Mucosa of gallbladder (tissue), 1 donor: Measurements from ENCODE around the gene CARD19. TPM values are rescaled to one million over a fixed set of nuclear protein-coding genes. Genes with fewer than 3 reads are reported as not detected.
A peak's percentile ranks its signal among the peaks of the same experiment; 100 is the strongest.

Source experiments
- DNase-seq: peaks from one replicate; pipeline ENCODE4 v3.0.0-alpha.2; 2020; ENCODE audit warnings: low spot score
- total RNA-seq: library from RNA; stranded (reverse); gene quantifications from one replicate; pipeline ENCODE4 v1.2.1, GENCODE V29; 2021
- donor health status: DM: no; HTN: no; CAD: no.

The CARD19 gene
- total RNA-seq, result 45.2 TPM

- peak; percentile 53 for DNase-seq
Observed at GRCh38 chr9:93096131-93096802, at the start of gene CARD19. TSS of gene CARD19 (plus strand) at chr9:93096217. CDS start at chr9:93096346, 129 bp downstream.

GRCh38 chr9:93048566-93049448 lies 47.2 kb upstream of the CARD19 start:
- DNase-seq, result no peak

- no peak for DNase-seq
Observed at GRCh38 chr9:93049491-93049890, 46.5 kb upstream of the CARD19 start.

- DNase-seq, result no peak
Observed at GRCh38 chr9:93050231-93050630, 45.8 kb upstream of the CARD19 start.

GRCh38 chr9:93051680-93052089 lies 44.3 kb upstream of the CARD19 start:
- DNase-seq, result peak; percentile 44

GRCh38 chr9:93052791-93053540 lies 43.1 kb upstream of the CARD19 start:
- DNase-seq, result no peak

- no peak for DNase-seq
Observed at GRCh38 chr9:93053781-93054331, 42.2 kb upstream of the CARD19 start.

- no peak for DNase-seq
Observed at GRCh38 chr9:93054758-93055704, 41.0 kb upstream of the CARD19 start.

GRCh38 chr9:93057042-93057702 lies 38.8 kb upstream of the CARD19 start:
- no peak for DNase-seq

GRCh38 chr9:93057703-93058354 lies 38.2 kb upstream of the CARD19 start:
- DNase-seq, result no peak

GRCh38 chr9:93058355-93059010 lies 37.5 kb upstream of the CARD19 start, which contains the start of gene SUSD3:
TSS of gene SUSD3 (plus strand) at chr9:93058701. CDS start at chr9:93058743, 42 bp downstream.
- peak; percentile 23 for DNase-seq

- DNase-seq, result no peak
Observed at GRCh38 chr9:93059011-93059714, 36.9 kb upstream of the CARD19 start.

GRCh38 chr9:93059715-93060578 lies 36.1 kb upstream of the CARD19 start:
- no peak for DNase-seq

GRCh38 chr9:93060746-93061259 lies 35.2 kb upstream of the CARD19 start:
- DNase-seq, result no peak

GRCh38 chr9:93061260-93061751 lies 34.7 kb upstream of the CARD19 start:
- no peak for DNase-seq

- no peak for DNase-seq
Observed at GRCh38 chr9:93061791-93062763, 33.9 kb upstream of the CARD19 start.
